Heart left ventricle (tissue), 13 donors: ENCODE measurements around the gene SEMA3B.

ENCODE experiments used
- CTCF ChIP-seq, 12 donors: fragments of 200-600 bp; sonication (generic) in 4 of 12; IDR thresholded peaks; one replicate each; pipeline versions ENCODE4 v1.5.0 to v1.8.0; 2018 to 2022; ENCODE audit warnings: antibody characterized with exemption in 12 of 12, mild to moderate bottlenecking in 5 of 12
- POLR2A ChIP-seq, 2 donors: fragments of 450-650 bp; IDR thresholded peaks; one replicate each; pipeline ENCODE4 v1.6.1; 2017; ENCODE audit warnings: antibody characterized with exemption in 2 of 2, mild to moderate bottlenecking in 2 of 2, moderate library complexity in 2 of 2
- donor health status: ischemic (EF 13 %, LVEDD 7.1; RV severe dilation, severe dysfunction).
- donor health status: DM: no; HTN: yes; CAD: no.
- donor health status: DM: no; HTN: no; CAD: no.
- donor health status: ischemic (EF 25% LVEDD 6.9; RV normal size, moderate dysfunction).
- donor health status: ischemic (EF 25% LVEDD 5.7; RV mildly dilated, moderate dysfunction).
- donor health status: ischemic (EF 35%, LVEDD 5.7; RV mildly dilated, moderate dysfunction).
- donor health status: nonischemic (EF 11% LVEDD 7.7; RV severe dilation, severe dysfunction).
- donor health status: DM: yes; HTN: yes; CAD: no.
- donor health status: PGD.
- donor health status: ischemic (EF 29% LVEDD 5.4; RV normal size, mild dysfunction).
- donor health status: nonischemic (EF 23%, LVEDD 6.1; RV moderate dilation, normal function).

- TF ChIP-seq POLR2A (IDR thresholded peaks at IDR 0.05) (no peak), CTCF (IDR thresholded peaks at IDR 0.05) (no peak)
These were observed 37.4 kb upstream of the SEMA3B start for GRCh38 chr3:50231581-50231980.
